GM19467 (cell line): ENCODE results near the gene EDC4.
A peak's percentile ranks its signal among the peaks of the same experiment; 100 is the strongest.
"Not testable (repeated sequence)": the region's sequence is repeated elsewhere in the genome, so short reads cannot be mapped to it uniquely, and the experiment has no call there.

Experiments used
- ATAC-seq: cut with Tn5 transposase; IDR thresholded peaks from one replicate; pipeline ENCODE4 v1.9.1; 2021; ENCODE audit warnings: mild to moderate bottlenecking, moderate library complexity; ENCODE audit not compliant: unreplicated experiment

Gene EDC4

GRCh38 chr16:67848118-67848517, 24.7 kb upstream of the EDC4 start:
- no peak for ATAC-seq

- no peak for ATAC-seq
These were observed 19.2 kb upstream of the EDC4 start for GRCh38 chr16:67853670-67854069.

GRCh38 chr16:67855789-67856188, 17.1 kb upstream of the EDC4 start:
- no peak for ATAC-seq

- no peak for ATAC-seq
These were observed 15.8 kb upstream of the EDC4 start for GRCh38 chr16:67856927-67857546.

- no peak for ATAC-seq
These were observed 15.2 kb upstream of the EDC4 start for GRCh38 chr16:67857547-67858233.

- ATAC-seq, result no peak
These were observed 14.4 kb upstream of the EDC4 start for GRCh38 chr16:67858500-67858899.

- no peak for ATAC-seq
These were observed 12.1 kb upstream of the EDC4 start for GRCh38 chr16:67860589-67861398.

- ATAC-seq, result no peak
These were observed 11.0 kb upstream of the EDC4 start for GRCh38 chr16:67861877-67862276.

GRCh38 chr16:67862623-67863583, 9.9 kb upstream of the EDC4 start:
- ATAC-seq, result no peak

- not testable (repeated sequence) for ATAC-seq
These were observed 8.8 kb upstream of the EDC4 start for GRCh38 chr16:67864044-67864443.

- ATAC-seq, result no peak
These were observed 8.3 kb upstream of the EDC4 start for GRCh38 chr16:67864594-67864993.

- no peak for ATAC-seq
These were observed 7.5 kb upstream of the EDC4 start for GRCh38 chr16:67865318-67865717.

- no peak for ATAC-seq
These were observed 4.6 kb upstream of the EDC4 start for GRCh38 chr16:67868290-67868689.

- ATAC-seq, result no peak
These were observed 3.2 kb upstream of the EDC4 start for GRCh38 chr16:67869653-67870052.

GRCh38 chr16:67871256-67871655, 1.6 kb upstream of the EDC4 start:
- no peak for ATAC-seq

- no peak for ATAC-seq
These were observed 671 bp upstream of the EDC4 start for GRCh38 chr16:67872131-67872630.

GRCh38 chr16:67873435-67874370, 851 bp downstream of the EDC4 start:
- peak; percentile 5 for ATAC-seq

GRCh38 chr16:67874372-67874771, 1.5 kb downstream of the EDC4 start:
- no peak for ATAC-seq

GRCh38 chr16:67877064-67877463, 4.2 kb downstream of the EDC4 start:
- ATAC-seq, result no peak

GRCh38 chr16:67878232-67878631, 5.4 kb downstream of the EDC4 start:
- ATAC-seq, result no peak
